Measurements from ENCODE around the gene EXOC6B. TPM values are rescaled to one million over a fixed set of nuclear protein-coding genes. Genes with fewer than 3 reads are reported as not detected.

Gene EXOC6B
- total RNA-seq, 1 donor, result 40.2 TPM

DNA sequence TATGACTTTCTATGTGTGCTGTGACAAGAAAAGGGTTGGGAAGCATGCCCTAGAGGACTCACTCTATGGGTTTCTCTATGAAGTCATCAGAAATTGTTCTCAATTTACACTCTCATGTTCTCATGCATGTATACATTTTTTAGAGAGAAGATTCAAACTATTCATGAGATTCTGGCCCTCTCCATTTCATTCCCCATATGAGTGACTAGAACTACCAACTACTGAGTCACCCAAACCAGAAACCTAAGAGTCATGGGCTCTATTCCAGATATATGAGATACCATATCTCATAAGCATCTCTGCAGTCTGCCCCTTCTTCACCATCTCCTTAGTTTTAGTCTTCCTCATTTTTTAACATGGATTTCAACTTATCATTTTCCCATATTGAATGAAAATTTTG, 87.7 kb downstream of the EXOC6B start:
- no peak overlapping the region for H3K4me3 ChIP-seq (ENCODE audit: low read depth, low read length)
- DNase-seq (ENCODE audit: low read depth), result no peak
- TF ChIP-seq, protein P1, sequence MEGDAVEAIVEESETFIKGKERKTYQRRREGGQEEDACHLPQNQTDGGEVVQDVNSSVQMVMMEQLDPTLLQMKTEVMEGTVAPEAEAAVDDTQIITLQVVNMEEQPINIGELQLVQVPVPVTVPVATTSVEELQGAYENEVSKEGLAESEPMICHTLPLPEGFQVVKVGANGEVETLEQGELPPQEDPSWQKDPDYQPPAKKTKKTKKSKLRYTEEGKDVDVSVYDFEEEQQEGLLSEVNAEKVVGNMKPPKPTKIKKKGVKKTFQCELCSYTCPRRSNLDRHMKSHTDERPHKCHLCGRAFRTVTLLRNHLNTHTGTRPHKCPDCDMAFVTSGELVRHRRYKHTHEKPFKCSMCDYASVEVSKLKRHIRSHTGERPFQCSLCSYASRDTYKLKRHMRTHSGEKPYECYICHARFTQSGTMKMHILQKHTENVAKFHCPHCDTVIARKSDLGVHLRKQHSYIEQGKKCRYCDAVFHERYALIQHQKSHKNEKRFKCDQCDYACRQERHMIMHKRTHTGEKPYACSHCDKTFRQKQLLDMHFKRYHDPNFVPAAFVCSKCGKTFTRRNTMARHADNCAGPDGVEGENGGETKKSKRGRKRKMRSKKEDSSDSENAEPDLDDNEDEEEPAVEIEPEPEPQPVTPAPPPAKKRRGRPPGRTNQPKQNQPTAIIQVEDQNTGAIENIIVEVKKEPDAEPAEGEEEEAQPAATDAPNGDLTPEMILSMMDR (IDR thresholded peaks at IDR 0.05; ENCODE audit: insufficient read depth, low read depth, low read length), result no peak

DNA sequence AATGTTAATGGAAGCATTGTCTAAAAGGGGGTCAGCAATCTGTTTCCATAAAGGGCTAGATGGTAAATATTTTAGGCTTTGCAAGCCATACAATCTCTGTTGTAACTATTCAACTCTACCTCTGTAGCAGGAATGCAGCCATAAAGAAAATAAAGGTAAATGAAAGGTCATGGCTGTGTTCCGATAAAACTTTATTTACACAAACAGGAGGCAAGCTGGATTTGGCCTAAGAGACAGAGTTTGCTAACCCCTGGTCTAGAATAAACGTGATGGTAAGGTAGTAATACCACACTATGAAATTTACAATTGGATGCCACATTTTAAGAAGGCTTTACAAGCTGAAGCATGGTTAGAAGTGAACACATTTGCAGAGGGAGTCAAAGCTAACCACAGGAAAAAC, 91.4 kb downstream of the EXOC6B start:
- H3K4me3 ChIP-seq (ENCODE audit: low read depth, low read length), result no peak overlapping the region
- no peak for DNase-seq (ENCODE audit: low read depth)
- TF ChIP-seq, protein P1 (IDR thresholded peaks at IDR 0.05; ENCODE audit: insufficient read depth, low read depth, low read length), result no peak

GRCh38 chr2:72731116-72731515, 94.7 kb downstream of the EXOC6B start:
- H3K4me3 ChIP-seq (ENCODE audit: low read depth, low read length), result no peak overlapping the region
- DNase-seq (ENCODE audit: low read depth), result no peak
- TF ChIP-seq, protein P1 (IDR thresholded peaks at IDR 0.05; ENCODE audit: insufficient read depth, low read depth, low read length), result no peak

GRCh38 chr2:72727356-72727755, 98.5 kb downstream of the EXOC6B start:
- DNase-seq (ENCODE audit: low read depth), result no peak
- TF ChIP-seq, protein P1 (IDR thresholded peaks at IDR 0.05; ENCODE audit: insufficient read depth, low read depth, low read length), result no peak
- no peak overlapping the region for H3K4me3 ChIP-seq (ENCODE audit: low read depth, low read length)

DNA sequence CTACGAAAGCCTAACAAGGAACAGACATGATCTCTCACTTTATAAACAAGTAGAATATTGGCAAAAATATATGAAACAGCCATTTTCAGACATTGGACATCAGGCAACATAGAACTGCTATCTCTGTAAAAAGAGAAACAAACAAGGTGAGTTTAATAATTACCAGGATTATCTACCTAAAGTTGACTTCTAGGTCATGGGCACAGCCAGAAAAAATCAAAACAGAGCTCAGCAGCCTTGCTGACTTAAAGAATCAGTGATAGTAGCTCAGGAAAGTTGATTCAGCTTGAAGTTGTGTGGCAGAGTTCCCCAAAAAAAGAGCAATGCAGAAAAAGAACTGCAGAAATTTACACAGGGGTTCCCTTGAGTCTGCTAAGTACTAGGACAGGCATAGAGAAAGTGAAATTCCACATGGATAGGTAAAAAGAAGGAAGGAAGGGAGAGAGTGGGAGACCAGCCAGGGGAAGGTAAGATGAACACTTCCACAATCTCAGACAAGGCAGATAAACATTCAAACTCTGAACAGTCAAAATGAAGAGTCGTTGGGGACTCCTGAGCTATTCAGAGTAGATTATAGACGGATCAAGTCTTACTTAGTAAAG, 102.0 kb downstream of the EXOC6B start:
- TF ChIP-seq, protein P1 (IDR thresholded peaks at IDR 0.05; ENCODE audit: insufficient read depth, low read depth, low read length), result no peak
- no peak for DNase-seq (ENCODE audit: low read depth)
- H3K4me3 ChIP-seq (ENCODE audit: low read depth, low read length), result no peak overlapping the region

- DNase-seq (ENCODE audit: low read depth), result peak; percentile 74
- TF ChIP-seq, protein P1 (IDR thresholded peaks at IDR 0.05; ENCODE audit: insufficient read depth, low read depth, low read length), result no peak
- no peak overlapping the region for H3K4me3 ChIP-seq (ENCODE audit: low read depth, low read length)
Measured at GRCh38 chr2:72722492-72723070, 103.3 kb downstream of the EXOC6B start.

DNA sequence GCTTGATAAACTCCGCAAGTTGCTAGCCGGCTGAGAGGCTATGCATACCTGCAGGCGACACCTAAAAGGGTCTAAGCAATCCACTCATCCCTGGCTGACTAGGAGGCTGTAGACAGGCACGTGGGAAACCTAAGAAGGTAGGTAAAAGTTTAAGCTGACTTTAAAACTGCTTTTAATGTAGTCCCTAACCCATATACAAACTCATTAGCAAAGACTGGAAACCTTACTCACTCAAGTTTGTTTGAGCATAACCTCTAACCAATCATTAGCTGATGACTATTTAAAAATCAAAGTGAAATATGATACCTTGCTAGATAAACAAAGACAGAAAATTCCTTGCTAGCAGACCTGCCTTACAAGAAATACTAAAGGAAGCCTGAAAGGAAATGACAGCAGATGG, 106.4 kb downstream of the EXOC6B start:
- TF ChIP-seq, protein P1 (IDR thresholded peaks at IDR 0.05; ENCODE audit: insufficient read depth, low read depth, low read length), result no peak
- DNase-seq (ENCODE audit: low read depth), result peak; percentile 24
- H3K4me3 ChIP-seq (ENCODE audit: low read depth, low read length), result no peak overlapping the region
